Stimulated activated CD4-positive, alpha-beta T cell treated with anti-CD3 and anti-CD28 coated beads, TNF-alpha, amount 100 ng/mL, for 24 hours (primary cell): ENCODE measurements around the gene LCN10.
"Not testable (repeated sequence)": the region's sequence is repeated elsewhere in the genome, so short reads cannot be mapped to it uniquely, and the experiment has no call there.

Experiments used
- DNase-seq, 3 experiments: peaks; one replicate each; pipeline ENCODE4 v3.0.0-alpha.2; 2020; ENCODE audit warnings: low read depth in 3 of 3

The LCN10 gene

DNA sequence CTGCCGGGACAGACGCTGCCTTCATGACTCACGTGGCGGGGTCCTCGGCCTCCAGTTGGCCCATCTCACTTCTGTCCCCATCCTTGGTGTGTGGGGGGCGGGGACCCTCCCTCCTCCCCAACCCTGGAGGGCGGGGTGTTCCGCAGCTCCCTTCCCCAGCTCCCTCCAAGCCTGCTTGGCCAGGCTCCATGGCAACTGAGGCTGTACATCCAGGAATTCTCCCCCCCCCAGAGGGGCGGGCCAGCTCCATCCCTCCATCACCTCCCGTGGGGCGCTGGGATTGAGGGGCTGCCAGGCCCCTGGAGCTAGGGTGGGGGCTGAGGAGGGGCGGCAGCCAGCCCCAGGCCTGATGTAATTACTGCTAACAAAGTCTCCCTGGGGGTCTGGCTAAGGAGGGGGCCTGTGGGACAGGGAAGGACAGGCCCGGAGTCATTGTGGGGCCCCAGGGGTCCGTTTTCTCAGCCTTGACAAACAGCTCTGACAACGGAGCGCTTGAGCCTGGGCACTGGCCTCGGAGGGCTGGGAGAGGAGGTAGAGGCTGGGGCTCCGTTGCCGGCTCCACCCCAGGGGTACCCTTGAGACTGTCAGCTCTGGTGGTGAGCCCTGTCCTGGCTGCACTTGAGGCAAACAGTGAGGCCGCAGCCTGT, 22.4 kb downstream of the LCN10 start:
- DNase-seq, result no peak

DNA sequence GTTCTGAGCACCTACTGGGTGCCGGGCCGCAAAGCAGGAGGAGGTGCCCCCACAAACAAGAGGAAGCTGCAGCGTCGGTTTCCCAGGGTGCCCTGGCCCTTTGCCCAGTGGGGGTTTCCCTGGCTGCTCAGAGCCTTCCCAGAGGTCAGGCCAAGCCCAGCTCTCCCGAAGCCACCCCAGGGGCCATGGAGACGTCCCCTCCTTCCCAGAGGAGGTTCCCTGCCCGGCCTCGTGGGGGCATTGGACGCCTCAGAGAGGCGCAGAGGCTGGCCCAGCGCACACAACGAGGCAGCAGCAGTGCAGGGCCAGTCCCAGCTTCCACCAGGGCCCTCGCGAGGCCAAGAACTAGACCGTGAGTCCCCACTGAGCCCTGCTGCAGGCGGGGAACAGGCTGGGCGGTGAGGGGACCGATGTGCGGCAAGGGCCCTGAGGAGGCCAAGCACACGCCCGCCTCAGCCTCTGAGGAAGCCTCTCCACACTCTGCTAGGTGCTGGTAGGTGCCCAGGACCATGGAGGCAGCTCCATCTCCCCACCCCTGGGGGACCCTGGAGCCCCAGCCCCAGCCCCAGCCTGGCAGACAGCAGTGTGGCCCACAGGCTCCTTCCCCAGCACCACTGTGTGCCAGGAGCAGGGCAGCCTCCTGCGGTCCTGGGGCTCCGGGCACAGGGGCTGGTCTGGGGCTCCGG, 23.4 kb downstream of the LCN10 start:
- DNase-seq, result no peak

- no peak for DNase-seq
These were observed 24.2 kb downstream of the LCN10 start for GRCh38 chr9:136718345-136719194.

DNA sequence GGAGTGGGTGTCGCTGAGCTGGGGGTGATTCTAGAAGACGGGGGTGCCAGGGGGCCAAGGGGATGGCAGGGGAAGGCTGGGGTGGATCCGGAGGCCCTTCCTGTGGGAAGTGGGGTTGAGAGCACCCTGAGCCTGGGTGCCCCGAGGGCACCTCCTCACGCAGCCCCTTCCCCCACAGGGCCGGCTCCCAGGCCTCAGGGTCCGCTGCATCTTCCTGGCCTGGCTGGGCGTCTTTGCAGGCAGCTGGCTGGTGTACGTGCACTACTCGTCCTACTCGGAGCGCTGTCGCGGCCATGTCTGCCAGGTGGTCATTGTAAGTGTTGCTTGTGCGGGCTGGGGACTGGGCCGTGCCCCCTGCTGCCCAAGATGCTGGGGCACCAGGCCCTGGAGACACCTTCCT, 25.3 kb downstream of the LCN10 start:
- no peak for DNase-seq

- DNase-seq, result no peak
These were observed 27.9 kb downstream of the LCN10 start for GRCh38 chr9:136714893-136715274.

DNA sequence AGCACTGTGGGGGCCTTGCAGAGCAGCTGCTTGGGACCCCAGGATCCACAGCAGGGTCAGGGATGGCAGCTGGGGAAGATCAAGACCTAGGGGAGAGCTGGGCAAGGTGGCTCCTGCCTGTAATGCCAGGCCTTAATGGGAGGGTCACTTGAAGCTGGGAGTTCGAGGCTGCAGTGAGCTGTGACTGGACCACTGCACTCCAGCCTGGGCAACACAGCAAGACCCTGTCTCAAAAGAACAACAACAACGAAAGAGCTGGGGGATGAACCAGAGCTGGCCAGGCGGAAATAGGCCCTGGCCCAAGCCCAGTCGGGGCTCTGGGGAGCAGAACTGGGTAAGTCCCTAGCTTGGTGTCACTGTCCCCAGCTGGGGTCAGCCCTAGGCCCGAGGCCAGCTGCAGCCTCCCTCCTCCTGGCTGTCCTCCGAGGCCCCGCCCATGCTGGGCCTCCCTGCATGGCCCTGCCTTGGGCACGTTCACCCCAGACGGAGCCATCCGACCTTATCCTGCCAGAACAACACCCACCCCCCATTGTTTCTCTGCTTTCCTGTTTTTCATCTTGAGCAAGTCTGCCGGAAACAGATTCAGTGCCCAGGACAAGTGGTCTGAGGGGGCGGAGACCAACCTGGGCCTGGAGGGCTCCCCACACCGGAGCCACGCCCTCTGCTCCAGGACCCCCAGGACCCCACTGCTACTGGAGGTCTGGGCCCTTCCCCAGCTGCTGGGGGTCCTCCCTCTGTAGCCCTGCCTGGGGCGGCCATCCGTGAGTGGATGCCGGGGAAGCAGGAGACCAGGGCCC, 28.4 kb downstream of the LCN10 start:
- DNase-seq, result no peak

- DNase-seq, result no peak
These were observed 29.2 kb downstream of the LCN10 start for GRCh38 chr9:136713550-136713949.

DNA sequence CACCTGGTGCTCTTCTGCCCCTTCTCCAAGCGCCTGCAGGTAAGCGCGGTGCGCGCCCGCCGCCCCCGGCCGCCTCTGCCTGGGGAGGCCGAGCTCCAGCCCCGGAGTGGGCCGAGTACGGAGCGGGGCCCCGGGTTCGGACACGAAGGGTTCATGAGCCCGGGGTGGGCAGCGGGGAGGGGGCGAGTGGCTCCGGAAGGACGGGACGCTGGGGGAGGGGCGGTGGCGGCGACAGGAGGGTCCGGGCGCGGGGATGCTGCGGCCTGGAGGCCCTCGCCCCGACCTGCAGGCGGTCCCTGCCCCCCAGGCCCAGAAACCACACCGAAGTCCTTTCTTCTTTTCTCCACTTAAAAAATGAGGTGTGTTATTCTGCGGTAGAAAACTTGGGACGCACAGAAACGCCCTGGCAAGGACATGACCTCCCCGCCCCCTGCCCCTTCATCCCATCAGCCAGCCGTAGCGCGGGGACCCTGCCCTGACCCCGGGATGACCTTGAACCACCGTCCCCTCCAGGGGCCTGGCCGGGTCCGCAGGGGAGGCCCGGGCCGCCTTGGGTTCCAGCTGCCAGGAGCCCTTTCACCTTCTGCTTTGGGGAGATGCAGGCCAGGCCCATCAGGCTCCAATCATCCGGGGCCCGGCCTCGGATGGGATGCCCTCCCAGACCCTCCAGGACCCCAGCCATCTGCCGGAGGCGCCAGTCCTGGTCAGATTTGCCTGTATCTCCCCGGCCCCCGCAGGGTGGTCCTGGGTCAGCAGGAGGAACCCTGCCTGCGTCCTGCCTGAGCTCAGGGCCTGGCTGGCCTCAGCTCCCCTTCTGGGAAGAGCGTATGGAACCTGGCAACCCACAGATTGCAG, 29.8 kb downstream of the LCN10 start:
- no peak for DNase-seq

GRCh38 chr9:136711751-136712689, 30.7 kb downstream of the LCN10 start, which contains the start of gene DIPK1B:
TSS of gene DIPK1B (plus strand) at chr9:136712572. CDS start at chr9:136712666, 94 bp downstream.
- no peak for DNase-seq

GRCh38 chr9:136711219-136711648, 31.5 kb downstream of the LCN10 start:
- not testable (repeated sequence) for DNase-seq

DNA sequence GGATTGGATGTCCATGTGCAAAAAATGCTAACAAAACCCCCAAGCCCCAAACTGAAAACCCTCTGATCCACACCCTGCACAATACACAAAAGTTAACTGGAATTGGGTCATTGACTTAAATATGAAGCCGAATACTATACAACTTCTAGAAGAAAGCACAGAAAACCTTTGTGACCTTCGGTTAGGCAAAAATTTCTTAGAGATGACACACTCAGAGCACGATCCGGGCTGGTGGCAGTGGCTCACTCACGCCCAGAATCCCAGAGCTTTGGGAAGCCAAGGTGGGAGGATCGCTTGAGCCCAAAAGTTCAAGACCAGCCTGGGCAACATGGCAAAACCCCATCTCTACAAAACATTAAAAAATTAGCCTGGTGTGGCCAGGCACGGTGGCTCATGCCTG, 32.2 kb downstream of the LCN10 start:
- no peak for DNase-seq

- no peak for DNase-seq
These were observed 33.2 kb downstream of the LCN10 start for GRCh38 chr9:136709454-136710109.

DNA sequence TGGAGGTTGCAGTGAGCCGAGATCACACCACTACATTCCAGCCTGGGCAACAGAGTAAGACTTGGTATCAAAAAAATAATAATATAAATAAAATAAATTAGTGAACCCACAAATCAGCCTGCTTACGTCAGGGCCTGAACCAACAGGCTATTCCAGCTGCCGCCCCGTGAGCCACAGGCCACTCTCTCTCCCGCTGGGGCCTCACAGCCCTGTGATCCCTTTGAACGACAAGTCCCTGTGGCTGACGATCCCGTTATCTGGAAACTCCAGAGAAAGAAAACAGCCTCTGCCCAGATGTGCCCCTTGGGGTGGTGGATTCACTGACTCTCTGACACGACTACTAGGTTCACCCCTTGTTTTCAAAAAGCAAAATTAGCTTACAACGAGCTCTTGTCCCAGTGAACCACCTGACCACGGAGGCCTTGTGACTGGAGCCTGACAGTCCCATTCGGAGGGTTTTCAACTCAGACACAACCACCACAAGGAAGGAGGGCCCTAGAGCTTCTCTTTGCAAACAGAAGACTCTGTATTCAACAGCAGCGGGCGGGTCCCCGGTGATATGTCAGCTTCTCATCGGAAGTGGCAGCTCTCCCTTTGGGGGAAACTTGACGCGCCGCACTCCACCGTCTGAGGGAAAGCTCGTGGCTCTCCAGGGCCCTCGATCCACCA, 34.8 kb downstream of the LCN10 start:
- no peak for DNase-seq

DNA sequence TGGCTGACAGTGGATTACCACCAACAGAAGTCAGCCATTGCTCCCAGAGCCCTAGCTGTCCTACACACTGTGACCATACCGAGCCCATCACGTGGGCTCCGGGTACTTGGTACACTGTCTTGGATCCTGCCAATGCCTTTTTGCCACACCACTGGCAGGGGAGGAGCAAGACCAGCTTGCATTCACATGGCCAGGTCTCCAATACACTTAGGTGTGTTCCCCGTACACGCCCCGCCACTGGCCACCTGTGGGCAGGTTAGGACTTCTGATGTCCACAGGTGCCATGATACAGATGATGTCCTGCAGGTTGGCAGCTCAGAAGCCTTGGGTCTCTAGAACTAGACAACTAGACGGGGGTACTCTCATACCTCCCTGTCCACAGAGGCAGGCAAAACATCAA, 35.7 kb downstream of the LCN10 start:
- no peak for DNase-seq

DNA sequence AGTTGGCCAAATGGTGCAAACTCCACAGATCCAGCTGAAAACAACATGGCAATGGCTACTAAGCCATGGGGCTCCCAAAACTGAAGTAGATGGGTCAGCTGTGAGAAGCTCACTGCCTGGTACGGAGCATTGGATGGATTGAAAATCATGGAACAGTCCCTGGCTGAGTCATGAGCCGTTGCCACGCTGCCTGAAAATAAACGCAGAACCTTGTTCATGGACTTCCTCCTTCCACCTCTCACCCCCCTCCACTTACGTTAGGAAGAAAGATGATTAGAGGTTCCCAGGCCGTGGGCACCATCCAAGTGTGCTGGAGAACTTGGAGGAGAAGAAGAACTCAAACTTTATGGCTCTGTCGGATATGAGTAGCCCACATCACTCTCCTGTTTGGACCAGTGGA, 37.2 kb downstream of the LCN10 start:
- no peak for DNase-seq

- not testable (repeated sequence) for DNase-seq
These were observed 38.0 kb downstream of the LCN10 start for GRCh38 chr9:136704741-136705140.

- no peak for DNase-seq
These were observed 39.4 kb downstream of the LCN10 start for GRCh38 chr9:136703276-136703860.

GRCh38 chr9:136701668-136702053, 41.1 kb downstream of the LCN10 start:
- no peak for DNase-seq
